Adrenal gland (tissue), 5 donors: Measurements from ENCODE around the gene SLC2A4.

Experiments
- CTCF ChIP-seq, 6 experiments: fragments of 450-650 bp in 4 of 6; fragments of 200-600 bp in 2 of 6; sonication (generic) in 1 of 6; IDR thresholded peaks; 1 replicate in 5 of 6; 2 replicates in 1 of 6; pipeline versions ENCODE4 v1.5.1 to v1.8.0; 2016 to 2021; ENCODE audit warnings: antibody characterized with exemption in 6 of 6, mild to moderate bottlenecking in 2 of 6, moderate library complexity in 1 of 6
- POLR2A ChIP-seq, 2 donors: fragments of 450-650 bp; IDR thresholded peaks; one replicate each; pipeline ENCODE4 v1.6.1; 2017; ENCODE audit warnings: antibody characterized with exemption in 2 of 2, mild to moderate bottlenecking in 2 of 2, moderate library complexity in 1 of 2
- donor health status: DM: no; HTN: no; CAD: no.

- TF ChIP-seq POLR2A (IDR thresholded peaks at IDR 0.05) (no peak), CTCF (IDR thresholded peaks at IDR 0.05) (no peak)
Measured at GRCh38 chr17:7261379-7262191, 19.9 kb upstream of the SLC2A4 start.
